GM19238 (cell line): ENCODE data around the gene SLC12A4.

Source experiments
- DNase-seq: peaks from one replicate; pipeline ENCODE4 v3.0.0; 2011; ENCODE audit warnings: low spot score; ENCODE audit not compliant: insufficient read length

SLC12A4 gene

DNA sequence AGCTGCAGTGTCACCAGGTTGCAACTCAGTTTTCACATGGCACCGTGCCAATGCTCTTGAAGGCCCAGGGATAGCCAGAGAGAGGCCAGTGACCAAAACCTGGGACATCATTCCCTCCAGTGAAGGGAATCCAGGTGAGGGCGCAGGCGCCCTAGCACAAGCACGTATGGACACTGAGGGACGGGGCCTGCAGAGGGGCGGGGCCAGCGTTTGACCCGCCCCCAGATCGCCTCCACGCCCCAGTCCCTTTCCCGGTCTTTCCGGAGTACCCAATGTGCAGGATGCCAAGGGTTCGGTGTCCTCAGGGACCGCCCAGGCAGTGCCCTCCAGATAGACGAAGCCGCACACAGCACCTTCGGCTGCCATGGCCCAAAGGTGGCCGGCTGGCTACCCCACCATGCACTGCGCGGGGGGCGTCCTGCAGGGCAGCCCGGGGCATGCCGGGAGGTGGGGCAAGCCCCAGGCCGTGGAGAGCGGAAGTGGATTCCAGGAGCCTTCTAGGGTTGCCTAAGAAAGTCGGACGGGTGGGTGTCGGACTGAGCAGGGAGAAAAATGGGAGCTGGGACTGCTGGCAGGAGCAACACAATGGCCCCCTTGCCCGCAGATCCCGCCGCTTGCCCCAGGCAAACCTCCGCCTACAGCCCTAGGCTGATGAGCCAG, 4.6 kb downstream of the SLC12A4 start:
- no peak for DNase-seq

DNA sequence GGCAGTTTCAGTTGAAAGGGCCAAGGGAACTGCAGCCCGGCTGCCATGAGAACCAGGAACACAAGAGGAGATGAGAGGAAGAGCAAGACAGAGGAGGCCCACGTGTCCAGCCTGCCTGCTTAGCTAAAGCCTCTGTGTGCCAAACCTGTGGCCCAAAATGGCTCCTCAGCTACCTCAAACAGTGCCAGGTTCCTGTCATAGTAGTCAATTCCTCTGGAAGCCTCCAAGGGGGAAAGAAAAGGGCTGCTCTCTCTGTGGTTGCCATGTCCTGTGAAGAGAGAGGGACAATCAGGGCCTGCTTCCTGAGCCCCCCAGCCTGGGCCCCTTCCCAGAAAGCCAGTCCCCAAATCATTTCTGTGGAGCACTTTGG, 5.2 kb downstream of the SLC12A4 start:
- DNase-seq: no peak

- DNase-seq: no peak
Measured at GRCh38 chr16:67962135-67962534, 6.3 kb downstream of the SLC12A4 start.

- no peak for DNase-seq
Measured at GRCh38 chr16:67961551-67961957, 6.9 kb downstream of the SLC12A4 start.

- no peak for DNase-seq
Measured at GRCh38 chr16:67959536-67960329, 8.7 kb downstream of the SLC12A4 start.

GRCh38 chr16:67957622-67958021, 10.8 kb downstream of the SLC12A4 start:
- no peak for DNase-seq

DNA sequence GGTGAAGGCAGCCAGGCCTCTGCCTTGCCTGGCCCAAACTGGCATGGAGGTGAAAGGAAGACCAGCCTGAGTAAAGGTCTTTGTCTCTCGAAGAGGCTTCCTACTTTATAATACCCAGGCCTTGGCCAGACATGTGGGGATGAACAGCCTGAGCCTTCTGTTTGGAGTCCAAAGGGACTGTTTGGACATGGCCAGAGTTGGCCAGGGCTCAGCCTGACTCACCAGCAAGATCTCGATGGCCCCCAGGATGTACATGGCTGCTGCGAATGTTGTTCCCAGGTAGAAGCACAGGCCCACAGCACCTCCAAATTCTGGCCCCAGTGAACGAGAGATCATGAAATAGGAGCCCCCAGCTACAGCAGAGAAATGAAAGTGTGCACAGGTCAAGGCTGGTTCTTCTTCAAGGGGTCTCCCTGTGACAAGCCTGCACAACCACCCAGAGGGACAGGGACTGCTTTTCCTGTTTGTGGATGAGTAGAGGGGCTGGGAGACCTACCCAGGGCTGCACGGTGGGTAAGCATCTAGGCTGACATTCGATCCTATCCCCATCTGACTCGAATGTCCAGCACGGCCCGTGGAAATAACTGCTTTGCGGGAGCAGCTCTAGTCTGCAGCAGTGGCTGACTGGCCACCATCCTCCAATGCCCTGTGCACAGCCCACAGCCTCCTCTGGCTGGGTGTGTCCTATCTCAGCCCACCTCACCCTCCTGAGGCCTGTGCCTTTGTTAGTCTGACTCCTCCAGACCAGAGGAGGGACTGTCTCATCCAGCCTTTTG, 13.8 kb downstream of the SLC12A4 start:
- no peak for DNase-seq

DNA sequence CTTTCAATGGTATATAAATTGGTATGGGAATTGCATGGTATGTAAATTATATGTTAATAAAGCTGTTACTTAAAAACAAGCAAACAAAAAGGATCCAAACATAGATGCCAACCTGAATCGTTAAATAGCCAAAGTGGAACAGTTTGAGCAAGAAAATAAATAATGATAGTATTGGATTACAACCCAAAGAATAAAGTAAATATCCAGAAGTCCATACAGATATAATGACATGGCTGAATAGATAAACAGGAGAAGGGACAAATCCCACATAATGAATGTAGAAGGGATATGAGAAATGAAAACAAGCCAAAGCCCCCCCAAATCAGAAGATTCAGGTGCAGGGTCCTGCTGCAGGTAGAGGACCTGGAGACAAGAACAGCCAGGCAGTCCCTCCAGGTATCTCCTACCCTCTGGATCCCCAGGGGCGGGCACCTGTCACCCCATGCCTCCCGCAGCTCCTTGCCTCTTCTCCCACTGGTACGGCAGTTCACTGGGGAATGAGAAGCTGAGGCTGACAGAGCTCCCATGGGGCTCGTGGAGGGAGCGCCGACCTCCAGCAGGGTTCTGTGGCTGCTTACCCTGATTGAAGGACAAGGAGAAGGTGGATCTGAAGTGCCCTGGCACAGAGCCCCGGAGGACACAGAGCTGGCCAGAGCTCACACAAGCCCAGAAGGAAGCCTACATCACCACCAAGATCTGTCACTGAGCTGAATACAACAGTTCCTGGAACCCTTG, 14.6 kb downstream of the SLC12A4 start:
- no peak for DNase-seq

GRCh38 chr16:67951485-67951884, 17.0 kb downstream of the SLC12A4 start:
- DNase-seq: no peak

DNA sequence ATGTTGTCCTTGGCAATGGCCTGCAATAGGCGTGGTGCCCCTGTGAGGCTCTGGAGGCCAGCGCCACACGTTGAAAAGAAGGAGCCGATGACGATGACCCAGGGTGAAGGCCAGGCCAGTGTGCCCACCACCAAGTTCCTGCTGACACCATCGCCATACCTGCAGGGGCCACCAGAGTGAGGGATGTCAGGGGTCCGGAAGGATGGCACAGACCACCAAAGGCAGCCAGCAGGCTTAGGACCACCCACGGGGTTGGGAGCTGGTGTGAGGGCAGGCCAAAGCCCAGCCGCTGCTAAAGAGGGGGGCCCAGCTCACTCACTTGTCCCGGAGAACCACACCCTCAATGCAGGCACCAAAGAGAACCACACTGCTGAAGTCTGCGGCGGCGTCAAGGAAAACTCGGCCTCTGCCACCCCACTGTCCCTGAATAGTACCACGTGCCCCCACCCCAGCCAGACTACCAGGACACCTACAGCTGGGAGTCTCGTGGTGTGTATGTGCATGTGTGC, 18.0 kb downstream of the SLC12A4 start:
- DNase-seq: no peak

- no peak for DNase-seq
Measured at GRCh38 chr16:67949645-67950044, 18.8 kb downstream of the SLC12A4 start.

GRCh38 chr16:67948015-67948414, 20.4 kb downstream of the SLC12A4 start:
- no peak for DNase-seq

DNA sequence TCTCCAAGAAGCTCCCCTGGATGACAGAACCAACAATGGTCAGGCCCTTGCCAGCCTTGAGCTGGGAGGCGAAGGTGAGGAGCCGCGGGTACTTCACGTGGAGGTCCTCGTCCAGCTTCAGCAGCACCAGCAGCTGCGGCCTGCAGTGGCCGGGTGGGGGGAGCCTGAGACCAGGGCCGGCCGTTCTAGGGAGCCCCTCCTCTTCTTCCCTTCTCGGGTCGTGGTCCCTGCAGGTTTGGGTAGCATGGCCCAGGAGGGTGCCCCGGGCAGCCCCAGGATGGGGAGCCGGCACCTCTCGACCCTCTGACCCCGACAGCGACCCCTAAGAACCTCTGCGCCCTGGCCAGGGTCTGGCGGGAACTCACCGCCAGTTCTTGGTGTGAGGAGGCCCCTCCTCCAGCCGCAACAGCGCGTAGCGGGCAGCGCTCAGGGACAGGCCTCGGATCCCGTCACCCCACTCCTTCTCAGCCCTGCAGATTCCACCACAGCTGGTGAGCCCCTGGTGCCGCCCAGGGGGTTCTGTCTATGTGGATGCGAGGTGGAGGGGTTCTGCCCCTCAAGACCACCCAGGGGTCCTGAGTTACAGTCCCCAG, 21.4 kb downstream of the SLC12A4 start:
- DNase-seq: no peak

DNA sequence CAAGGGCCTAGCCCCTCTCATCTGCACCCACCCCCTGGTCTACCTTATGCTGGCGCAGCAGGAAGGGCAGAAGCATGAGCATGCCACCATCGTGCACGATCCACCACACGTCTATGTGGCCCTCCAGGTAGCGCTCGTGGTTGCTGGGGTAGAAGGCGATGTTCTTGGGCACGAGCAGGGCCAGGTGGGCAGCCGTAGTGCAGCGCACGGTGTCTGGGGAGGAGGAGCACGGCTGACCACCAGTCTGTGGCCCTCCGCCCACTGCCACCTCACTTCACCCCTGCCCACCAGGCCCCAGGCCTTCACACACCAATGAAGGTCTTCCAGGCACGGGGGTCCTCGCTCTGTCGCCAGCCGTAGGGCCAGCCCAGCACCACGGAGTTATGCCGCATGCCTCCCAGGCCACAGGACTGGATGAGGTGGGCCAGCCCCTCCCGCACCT, 22.3 kb downstream of the SLC12A4 start:
- no peak for DNase-seq

DNA sequence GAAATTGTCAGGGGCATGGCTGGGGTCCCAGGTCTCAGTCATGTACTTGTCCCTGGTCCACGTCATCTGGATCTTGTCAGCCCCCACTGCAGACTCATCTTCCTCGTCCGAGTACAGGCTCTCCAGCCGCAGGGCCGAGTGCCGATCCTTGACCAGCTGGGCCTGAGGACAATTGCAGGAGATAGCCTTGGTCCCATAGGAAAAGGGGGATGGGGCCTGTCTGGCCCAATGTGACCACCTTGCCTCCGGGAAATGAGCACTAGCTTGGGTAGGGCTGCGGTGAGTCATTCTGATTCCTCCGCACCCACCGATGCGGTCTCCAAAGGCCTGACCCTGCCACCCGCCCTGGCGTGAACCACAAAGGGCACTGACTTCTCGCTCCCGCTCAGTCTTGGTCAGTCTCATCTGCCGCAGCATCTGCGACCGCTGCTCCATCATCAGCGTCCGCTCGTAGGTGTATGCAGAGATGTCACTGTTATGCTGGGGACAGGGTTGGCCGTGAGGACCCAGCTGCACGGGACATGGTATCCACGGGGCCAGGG, 23.0 kb downstream of the SLC12A4 start:
- DNase-seq: no peak

DNA sequence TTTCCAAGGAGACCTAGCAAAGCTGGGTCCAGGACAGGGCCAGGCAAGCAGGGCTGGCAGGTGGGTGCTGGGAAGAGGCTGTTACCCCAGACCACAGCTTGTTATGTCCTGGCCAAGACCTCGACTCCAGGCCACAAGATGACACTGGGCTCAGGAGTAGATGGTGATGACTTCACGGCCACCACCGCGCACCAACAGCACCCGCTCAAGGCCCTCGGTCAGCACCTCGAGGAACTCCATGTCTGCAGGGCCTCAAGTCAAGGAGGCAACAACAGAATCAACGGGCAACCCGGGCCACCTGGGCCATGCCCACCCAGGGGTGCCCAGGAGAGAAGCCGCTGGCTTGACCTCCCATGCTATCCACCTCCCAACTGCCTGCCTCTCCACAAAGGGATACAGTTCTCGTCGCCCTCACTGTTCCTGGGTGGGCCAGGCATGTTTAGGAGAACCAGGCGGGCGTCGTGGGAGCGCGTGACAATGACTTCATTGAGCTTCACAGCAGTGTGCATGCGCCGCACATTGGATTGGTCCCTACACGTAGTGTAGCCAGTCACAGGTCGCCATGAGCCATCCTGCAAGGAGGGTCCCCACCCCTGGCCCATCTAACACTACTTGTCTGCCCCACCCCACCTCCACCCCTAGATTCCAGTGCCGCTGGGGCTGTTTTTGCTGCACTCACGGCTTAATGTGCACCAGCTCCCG, 23.6 kb downstream of the SLC12A4 start:
- DNase-seq: no peak

DNA sequence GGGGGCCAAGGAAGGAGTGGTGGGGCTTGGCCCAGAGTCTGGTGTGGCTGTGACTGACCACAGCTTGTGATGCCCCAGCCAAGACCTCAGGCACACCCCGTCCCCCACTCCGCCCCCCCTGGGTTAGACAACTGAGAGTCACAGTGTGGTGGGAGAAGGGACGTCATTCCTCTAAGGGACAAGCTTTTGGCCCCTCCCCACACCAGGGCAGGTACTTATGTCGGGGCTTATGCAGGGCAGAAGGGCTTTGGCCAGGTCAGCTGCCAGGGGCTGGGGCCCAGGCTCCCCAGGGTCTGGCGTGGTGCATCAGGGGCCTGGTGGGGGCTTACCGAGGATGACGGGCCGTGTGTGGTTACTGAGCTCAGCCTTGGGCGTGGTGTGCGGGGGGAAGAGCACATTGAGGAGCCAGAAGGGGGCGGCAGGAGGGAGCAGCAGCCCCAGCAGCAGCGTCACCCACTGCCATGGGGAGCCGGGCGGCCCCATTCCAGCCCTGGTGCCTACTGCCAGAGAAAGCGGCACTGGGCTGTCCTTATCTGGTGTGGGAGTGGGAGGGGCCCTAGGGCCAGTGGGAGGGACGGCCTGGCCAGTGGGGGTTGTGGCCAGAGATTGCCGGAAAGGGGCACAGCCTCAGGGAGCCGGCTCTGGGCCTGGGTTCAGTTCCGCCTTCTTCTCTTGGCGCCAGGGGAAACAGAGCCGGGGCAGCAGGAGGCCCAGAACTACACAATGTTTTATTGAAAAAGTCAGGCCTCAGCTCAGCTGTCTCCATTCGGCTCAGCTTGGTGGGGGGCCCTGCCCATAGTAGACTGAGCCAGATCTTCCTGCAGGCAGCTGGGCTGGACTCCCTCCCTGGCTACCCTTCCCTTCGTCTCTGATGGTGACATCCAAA, 24.6 kb downstream of the SLC12A4 start, which contains the start of gene LCAT:
Gene LCAT, minus strand, starts transcription at position 502 of the 886 bp plus-strand sequence. Its CDS starts 19 bp downstream, at position 483.
- DNase-seq: no peak

- no peak for DNase-seq
Measured at GRCh38 chr16:67943256-67943618, 25.2 kb downstream of the SLC12A4 start.
